ENCODE results near the gene SEC61G.

Gene SEC61G

GRCh38 chr7:54758702-54759592, at the start of gene SEC61G:
TSS of gene SEC61G (minus strand) at chr7:54759211. CDS start at chr7:54757588, 1,623 bp downstream.
- peak; percentile 97 to 99 for DNase-seq

- no peak for DNase-seq
Measured at GRCh38 chr7:54802841-54803240, 43.8 kb upstream of the SEC61G start.

GRCh38 chr7:54802114-54802513, 43.1 kb upstream of the SEC61G start:
- no peak for DNase-seq

- DNase-seq, result no peak
Measured at GRCh38 chr7:54799792-54800191, 40.8 kb upstream of the SEC61G start.

- DNase-seq, result no peak
Measured at GRCh38 chr7:54798530-54798929, 39.5 kb upstream of the SEC61G start.

GRCh38 chr7:54796853-54797252, 37.8 kb upstream of the SEC61G start:
- no peak for DNase-seq

GRCh38 chr7:54796150-54796549, 37.1 kb upstream of the SEC61G start:
- no peak for DNase-seq

- DNase-seq, result no peak
Measured at GRCh38 chr7:54792383-54792782, 33.4 kb upstream of the SEC61G start.

- DNase-seq, result peak; percentile 4 to 20
Measured at GRCh38 chr7:54788664-54789063, 29.7 kb upstream of the SEC61G start.

GRCh38 chr7:54785261-54785660, 26.2 kb upstream of the SEC61G start:
- DNase-seq, result no peak

GRCh38 chr7:54783952-54784351, 24.9 kb upstream of the SEC61G start:
- DNase-seq, result no peak

- no peak for DNase-seq
Measured at GRCh38 chr7:54782829-54783228, 23.8 kb upstream of the SEC61G start.

GRCh38 chr7:54782314-54782713, 23.3 kb upstream of the SEC61G start:
- DNase-seq, result no peak

GRCh38 chr7:54781134-54781920, 22.3 kb upstream of the SEC61G start:
- no peak for DNase-seq

- DNase-seq, result no peak
Measured at GRCh38 chr7:54780490-54780889, 21.5 kb upstream of the SEC61G start.

GRCh38 chr7:54778696-54779540, 19.9 kb upstream of the SEC61G start:
- no peak for DNase-seq

- DNase-seq, result no peak
Measured at GRCh38 chr7:54778166-54778565, 19.2 kb upstream of the SEC61G start.

- DNase-seq, result no peak
Measured at GRCh38 chr7:54774785-54775740, 16.1 kb upstream of the SEC61G start.

- DNase-seq, result peak; percentile 34 to 70
Measured at GRCh38 chr7:54773472-54774399, 14.7 kb upstream of the SEC61G start.

GRCh38 chr7:54769203-54769602, 10.2 kb upstream of the SEC61G start:
- DNase-seq, result no peak

- DNase-seq, result no peak
Measured at GRCh38 chr7:54764861-54765260, 5.8 kb upstream of the SEC61G start.

All from inflammatory macrophage treated with lipopolysaccharide for 1 hour (primary cell).